WTC11 (cell line): ENCODE measurements around the gene KERA. TPM values are rescaled to one million over a fixed set of nuclear protein-coding genes. Genes with fewer than 3 reads are reported as not detected.

Experiments used
- ATAC-seq: fragments of 200-7000 bp; cut with Tn5 transposase; 2 replicates; pipeline ENCODE4 v1.10.0; 2021; ENCODE audit warnings: mild to moderate bottlenecking, moderate library complexity
- CTCF ChIA-PET: fragments of 300-600 bp; sonication (Branson Sonifier 250); formaldehyde crosslinking; loops from one replicate; lab custom pipeline; 2021; ENCODE audit warnings: antibody characterized with exemption; lab: Charles Lee
- POLR2A ChIA-PET: fragments of 350-600 bp; sonication (Branson Sonifier 250); formaldehyde crosslinking; loops from one replicate; lab custom pipeline; 2021; ENCODE audit warnings: antibody characterized with exemption; lab: Charles Lee
- DNase-seq: peaks from one replicate; pipeline ENCODE4 v3.0.0; 2021; ENCODE audit warnings: low spot score
- H3K27ac Mint-ChIP-seq: 2 replicates; pipeline ENCODE4 v1.8.0; 2021; ENCODE audit warnings: mixed read lengths
- H3K27me3 Mint-ChIP-seq: 2 replicates; pipeline ENCODE4 v1.8.0; 2021; ENCODE audit warnings: low read depth, mild to moderate bottlenecking, moderate library complexity, mixed read lengths
- H3K36me3 Mint-ChIP-seq: 2 replicates; pipeline ENCODE4 v1.8.0; 2021; ENCODE audit warnings: mixed read lengths
- H3K4me1 Mint-ChIP-seq: 2 replicates; pipeline ENCODE4 v1.8.0; 2022; ENCODE audit warnings: mixed read lengths
- H3K4me3 Mint-ChIP-seq: 2 replicates; pipeline ENCODE4 v1.8.0; 2021; ENCODE audit warnings: mild to moderate bottlenecking, moderate library complexity, mixed read lengths
- H3K9me3 Mint-ChIP-seq: 2 replicates; pipeline ENCODE4 v1.8.0; 2021; ENCODE audit warnings: mixed read lengths
- ERG ChIP-seq: fragments of 250-450 bp; sonication (Bioruptor Pico); IDR thresholded peaks from 2 replicates; pipeline ENCODE4 v1.8.0; 2021; ENCODE audit warnings: mild to moderate bottlenecking
- ESRRA ChIP-seq: sonication (generic); formaldehyde crosslinking; IDR thresholded peaks from 2 replicates; pipeline ENCODE4 v1.8.1; 2022; ENCODE audit warnings: mild to moderate bottlenecking, missing genetic modification reagents, borderline replicate concordance
- IRF1 ChIP-seq: sonication (generic); formaldehyde crosslinking; IDR thresholded peaks from 2 replicates; pipeline ENCODE4 v1.8.0; 2023; ENCODE audit warnings: missing genetic modification reagents
- IRF2 ChIP-seq: sonication (generic); formaldehyde crosslinking; IDR thresholded peaks from 2 replicates; pipeline ENCODE4 v1.8.0; 2022; ENCODE audit warnings: low read depth, missing genetic modification reagents, borderline replicate concordance
- JUN ChIP-seq: sonication (generic); formaldehyde crosslinking; IDR thresholded peaks from 2 replicates; pipeline ENCODE4 v1.8.0; 2023; ENCODE audit warnings: mild to moderate bottlenecking, missing genetic modification reagents
- NR1H2 ChIP-seq: sonication (generic); formaldehyde crosslinking; IDR thresholded peaks from 2 replicates; pipeline ENCODE4 v1.9.0; 2021; ENCODE audit warnings: mild to moderate bottlenecking, moderate library complexity, missing genetic modification reagents
- NR2C2 ChIP-seq: sonication (generic); formaldehyde crosslinking; IDR thresholded peaks from 2 replicates; pipeline ENCODE4 v1.8.0; 2022; ENCODE audit warnings: mild to moderate bottlenecking, missing genetic modification reagents
- NR3C1 ChIP-seq: sonication (generic); formaldehyde crosslinking; conservative IDR thresholded peaks from 2 replicates; pipeline ENCODE4 v1.8.1; 2023; ENCODE audit warnings: low read depth, mild to moderate bottlenecking, missing genetic modification reagents
- RORB ChIP-seq: fragments of 250-450 bp; sonication (Bioruptor Pico); IDR thresholded peaks from 2 replicates; pipeline ENCODE4 v1.9.0; 2021; ENCODE audit warnings: mild to moderate bottlenecking
- TCF7 ChIP-seq: sonication (generic); formaldehyde crosslinking; IDR thresholded peaks from 2 replicates; pipeline ENCODE4 v1.8.0; 2022; ENCODE audit warnings: mild to moderate bottlenecking, low read depth, missing genetic modification reagents, moderate library complexity
- TEAD4 ChIP-seq: sonication (generic); formaldehyde crosslinking; IDR thresholded peaks from 2 replicates; pipeline ENCODE4 v1.8.0; 2022; ENCODE audit warnings: mild to moderate bottlenecking, missing genetic modification reagents
- ZNF121 ChIP-seq: sonication (generic); formaldehyde crosslinking; IDR thresholded peaks from 2 replicates; pipeline ENCODE4 v1.8.0; 2023; ENCODE audit warnings: missing genetic modification reagents
- ZNF138 ChIP-seq: sonication (generic); formaldehyde crosslinking; conservative IDR thresholded peaks from 2 replicates; pipeline ENCODE4 v1.8.1; 2022; ENCODE audit warnings: mild to moderate bottlenecking, moderate library complexity, missing genetic modification reagents
- ZNF219 ChIP-seq: sonication (generic); formaldehyde crosslinking; IDR thresholded peaks from 2 replicates; pipeline ENCODE4 v1.8.0; 2023; ENCODE audit warnings: missing genetic modification reagents, mild to moderate bottlenecking, borderline replicate concordance
- ZNF425 ChIP-seq: fragments of 250-450 bp; sonication (Bioruptor Pico); conservative IDR thresholded peaks from 2 replicates; pipeline ENCODE4 v1.9.0; 2021; ENCODE audit warnings: mild to moderate bottlenecking
- ZNF532 ChIP-seq: fragments of 250-450 bp; sonication (Bioruptor Pico); IDR thresholded peaks from 2 replicates; pipeline ENCODE4 v1.9.0; 2021; ENCODE audit warnings: mild to moderate bottlenecking, borderline replicate concordance
- total RNA-seq: library from RNA; stranded (reverse); gene quantifications from 3 replicates; pipeline ENCODE4 v1.2.3, GENCODE V29; 2021
- TF ChIP-seq, protein P1 (sequence below): sonication (generic); formaldehyde crosslinking; IDR thresholded peaks from 2 replicates; pipeline ENCODE4 v1.8.0; 2023; ENCODE audit warnings: mild to moderate bottlenecking, missing genetic modification reagents
- TF ChIP-seq, protein P2 (sequence below): sonication (generic); formaldehyde crosslinking; IDR thresholded peaks from 2 replicates; pipeline ENCODE4 v1.8.1; 2023; ENCODE audit warnings: mild to moderate bottlenecking, missing genetic modification reagents, moderate library complexity
- TF ChIP-seq, protein P3 (sequence below): fragments of 250-450 bp; sonication (Bioruptor Pico); IDR thresholded peaks from 2 replicates; pipeline ENCODE4 v2.1.2; 2022; ENCODE audit warnings: mild to moderate bottlenecking, moderate library complexity
- TF ChIP-seq, protein P4 (sequence below): sonication (generic); formaldehyde crosslinking; IDR thresholded peaks from 2 replicates; pipeline ENCODE4 v1.8.0; 2022; ENCODE audit warnings: mild to moderate bottlenecking, missing genetic modification reagents

KERA gene
- total RNA-seq, 1 experiment from 2014 or later: not detected

DNA sequence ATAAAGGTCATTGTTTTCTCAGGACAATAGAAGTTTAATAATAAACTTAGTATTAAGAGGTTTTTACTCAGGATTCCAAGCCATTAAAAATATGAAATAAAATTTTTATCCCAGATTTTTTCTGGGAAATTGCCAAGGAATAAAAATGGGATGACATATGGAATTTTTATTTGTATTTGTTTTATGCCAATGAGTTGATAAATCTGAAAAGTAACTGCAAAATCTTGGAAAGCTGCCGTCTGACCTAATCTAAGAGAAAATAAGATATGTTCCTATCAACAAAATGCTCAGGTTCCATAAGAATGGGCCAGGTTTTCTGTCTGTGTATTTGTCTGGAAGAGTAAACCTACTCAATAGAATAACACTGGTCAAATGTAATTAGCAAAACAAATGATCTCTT lies 22.2 kb upstream of the KERA start:
- TF ChIP-seq RORB (CRISPR knock-in tag) (no peak), ZNF425 (CRISPR knock-in tag) (no peak), ZNF219 (CRISPR knock-in tag) (no peak), TCF7 (CRISPR knock-in tag) (no peak), ERG (no peak), IRF2 (CRISPR knock-in tag) (no peak)
- TF ChIP-seq, protein P1, sequence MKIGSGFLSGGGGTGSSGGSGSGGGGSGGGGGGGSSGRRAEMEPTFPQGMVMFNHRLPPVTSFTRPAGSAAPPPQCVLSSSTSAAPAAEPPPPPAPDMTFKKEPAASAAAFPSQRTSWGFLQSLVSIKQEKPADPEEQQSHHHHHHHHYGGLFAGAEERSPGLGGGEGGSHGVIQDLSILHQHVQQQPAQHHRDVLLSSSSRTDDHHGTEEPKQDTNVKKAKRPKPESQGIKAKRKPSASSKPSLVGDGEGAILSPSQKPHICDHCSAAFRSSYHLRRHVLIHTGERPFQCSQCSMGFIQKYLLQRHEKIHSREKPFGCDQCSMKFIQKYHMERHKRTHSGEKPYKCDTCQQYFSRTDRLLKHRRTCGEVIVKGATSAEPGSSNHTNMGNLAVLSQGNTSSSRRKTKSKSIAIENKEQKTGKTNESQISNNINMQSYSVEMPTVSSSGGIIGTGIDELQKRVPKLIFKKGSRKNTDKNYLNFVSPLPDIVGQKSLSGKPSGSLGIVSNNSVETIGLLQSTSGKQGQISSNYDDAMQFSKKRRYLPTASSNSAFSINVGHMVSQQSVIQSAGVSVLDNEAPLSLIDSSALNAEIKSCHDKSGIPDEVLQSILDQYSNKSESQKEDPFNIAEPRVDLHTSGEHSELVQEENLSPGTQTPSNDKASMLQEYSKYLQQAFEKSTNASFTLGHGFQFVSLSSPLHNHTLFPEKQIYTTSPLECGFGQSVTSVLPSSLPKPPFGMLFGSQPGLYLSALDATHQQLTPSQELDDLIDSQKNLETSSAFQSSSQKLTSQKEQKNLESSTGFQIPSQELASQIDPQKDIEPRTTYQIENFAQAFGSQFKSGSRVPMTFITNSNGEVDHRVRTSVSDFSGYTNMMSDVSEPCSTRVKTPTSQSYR (CRISPR knock-in tag): no peak
- TF ChIP-seq, protein P2, sequence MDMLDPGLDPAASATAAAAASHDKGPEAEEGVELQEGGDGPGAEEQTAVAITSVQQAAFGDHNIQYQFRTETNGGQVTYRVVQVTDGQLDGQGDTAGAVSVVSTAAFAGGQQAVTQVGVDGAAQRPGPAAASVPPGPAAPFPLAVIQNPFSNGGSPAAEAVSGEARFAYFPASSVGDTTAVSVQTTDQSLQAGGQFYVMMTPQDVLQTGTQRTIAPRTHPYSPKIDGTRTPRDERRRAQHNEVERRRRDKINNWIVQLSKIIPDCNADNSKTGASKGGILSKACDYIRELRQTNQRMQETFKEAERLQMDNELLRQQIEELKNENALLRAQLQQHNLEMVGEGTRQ (CRISPR knock-in tag): no peak
- TF ChIP-seq, protein P3, sequence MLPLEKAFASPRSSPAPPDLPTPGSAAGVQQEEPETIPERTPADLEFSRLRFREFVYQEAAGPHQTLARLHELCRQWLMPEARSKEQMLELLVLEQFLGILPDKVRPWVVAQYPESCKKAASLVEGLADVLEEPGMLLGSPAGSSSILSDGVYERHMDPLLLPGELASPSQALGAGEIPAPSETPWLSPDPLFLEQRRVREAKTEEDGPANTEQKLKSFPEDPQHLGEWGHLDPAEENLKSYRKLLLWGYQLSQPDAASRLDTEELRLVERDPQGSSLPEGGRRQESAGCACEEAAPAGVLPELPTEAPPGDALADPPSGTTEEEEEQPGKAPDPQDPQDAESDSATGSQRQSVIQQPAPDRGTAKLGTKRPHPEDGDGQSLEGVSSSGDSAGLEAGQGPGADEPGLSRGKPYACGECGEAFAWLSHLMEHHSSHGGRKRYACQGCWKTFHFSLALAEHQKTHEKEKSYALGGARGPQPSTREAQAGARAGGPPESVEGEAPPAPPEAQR (CRISPR knock-in tag): no peak
- no peak for ATAC-seq
- Mint-ChIP-seq H3K27me3 (peaks cover 6% of the 10 kb centered on the region; the same call in 1 of the 2 replicates), H3K36me3 (no peaks in the 10 kb centered on the region), H3K27ac (no peak overlapping the region), H3K4me1 (peaks cover 21% of the 10 kb centered on the region), H3K4me3 (no peak overlapping the region), H3K9me3 (no peaks in the 10 kb centered on the region)
- POLR2A ChIA-PET: no interaction called here
- DNase-seq: no peak
- CTCF ChIA-PET: no interaction called here

GRCh38 chr12:91078501-91078900 lies 20.7 kb upstream of the KERA start:
- no peak overlapping the region for H3K4me3 Mint-ChIP-seq
- ATAC-seq: no peak
- DNase-seq: no peak
- CTCF ChIA-PET: no interaction called here
- no peak overlapping the region for H3K27ac Mint-ChIP-seq
- no peaks in the 10 kb centered on the region for H3K36me3 Mint-ChIP-seq
- H3K4me1 Mint-ChIP-seq: peaks cover 21% of the 10 kb centered on the region
- POLR2A ChIA-PET: no interaction called here
- peaks cover 6% of the 10 kb centered on the region; the same call in 1 of the 2 replicates for H3K27me3 Mint-ChIP-seq
- H3K9me3 Mint-ChIP-seq: no peaks in the 10 kb centered on the region
- no peak for TF ChIP-seq RORB (CRISPR knock-in tag)
- no peak for TF ChIP-seq ESRRA (CRISPR knock-in tag)
- no peak for TF ChIP-seq NR3C1 (CRISPR knock-in tag)
- no peak for TF ChIP-seq JUN (CRISPR knock-in tag)
- no peak for TF ChIP-seq ZNF138 (CRISPR knock-in tag)
- TF ChIP-seq ERG: no peak
- TF ChIP-seq NR2C2 (CRISPR knock-in tag): no peak
- TF ChIP-seq IRF1: no peak
- TF ChIP-seq ZNF121 (CRISPR knock-in tag): no peak
- TF ChIP-seq TEAD4 (CRISPR knock-in tag): no peak
- no peak for TF ChIP-seq NR1H2 (CRISPR knock-in tag)
- TF ChIP-seq, protein P4, sequence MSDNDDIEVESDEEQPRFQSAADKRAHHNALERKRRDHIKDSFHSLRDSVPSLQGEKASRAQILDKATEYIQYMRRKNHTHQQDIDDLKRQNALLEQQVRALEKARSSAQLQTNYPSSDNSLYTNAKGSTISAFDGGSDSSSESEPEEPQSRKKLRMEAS (CRISPR knock-in tag): no peak
- no peak for TF ChIP-seq ZNF532
